SK-N-SH (cell line): Measurements from ENCODE around the gene SH3RF2. TPM values are rescaled to one million over a fixed set of nuclear protein-coding genes. Genes with fewer than 3 reads are reported as not detected.

Experiments
- CTCF ChIA-PET: fragments of 300-600, 350-600 bp; formaldehyde crosslinking; extraction: SDS; loops from one replicate; lab custom pipeline; 2021; lab: Yijun Ruan, JAX
- POLR2A ChIA-PET: fragments of 350-600 bp; sonication (Branson Sonifier 250); formaldehyde crosslinking; extraction: SDS; loops from one replicate; lab custom pipeline; 2020; ENCODE audit warnings: antibody characterized with exemption, inconsistent platforms; lab: Yijun Ruan, JAX
- DNase-seq: peaks from one replicate; pipeline ENCODE4 v3.0.0; 2012
- H2AFZ ChIP-seq: fragments of 200-600 bp; sonication (generic); 2 replicates; pipeline ENCODE4 v1.8.1; 2016; ENCODE audit warnings: antibody characterized with exemption, mild to moderate bottlenecking, low read depth
- H3F3A ChIP-seq: fragments of 200-600 bp; sonication (generic); replicated peaks from 2 replicates; pipeline ENCODE3; 2016; ENCODE audit warnings: antibody characterized with exemption, mild to moderate bottlenecking; ENCODE audit not compliant: insufficient read depth
- H3K27ac ChIP-seq, 2 experiments: fragments of 200-500 bp in 1 of 2; fragments of 200-600 bp in 1 of 2; sonication (Bioruptor generic) in 1 of 2; sonication (generic), shearing (Covaris generic) in 1 of 2; 2 replicates each; pipeline versions ENCODE4 v1.5.1 to v1.6.1; 2014 to 2016; ENCODE audit warnings: low read depth in 2 of 2, inconsistent platforms in 1 of 2, low read length in 1 of 2, mild to moderate bottlenecking in 1 of 2, mixed read lengths in 1 of 2
- H3K27me3 ChIP-seq: fragments of 200-600 bp; sonication (generic), shearing (Covaris generic); 2 replicates; pipeline ENCODE4 v1.6.1; 2016; ENCODE audit warnings: mixed run types; ENCODE audit not compliant: insufficient read depth
- H3K36me3 ChIP-seq, 2 experiments: fragments of 200-500 bp in 1 of 2; fragments of 200-600 bp in 1 of 2; sonication (Bioruptor generic) in 1 of 2; sonication (generic) in 1 of 2; replicated peaks in 1 of 2; 2 replicates each; pipeline versions ENCODE3 to v1.5.1; 2014 to 2016; ENCODE audit warnings: low read length in 1 of 2, mild to moderate bottlenecking in 1 of 2; ENCODE audit not compliant: insufficient read depth in 2 of 2, control insufficient read depth in 1 of 2
- H3K4me1 ChIP-seq, 2 experiments: fragments of 200-500 bp in 1 of 2; fragments of 200-600 bp in 1 of 2; sonication (Bioruptor generic) in 1 of 2; sonication (generic), shearing (Covaris generic) in 1 of 2; 2 replicates each; pipeline versions ENCODE4 v1.5.1 to v1.6.1; 2014 to 2016; ENCODE audit warnings: low read depth in 1 of 2, low read length in 1 of 2, mixed run types in 1 of 2; ENCODE audit not compliant: insufficient read depth in 2 of 2, control insufficient read depth in 1 of 2
- H3K4me2 ChIP-seq: fragments of 200-600 bp; sonication (generic), shearing (Covaris generic); 2 replicates; pipeline ENCODE4 v1.6.1; 2017; ENCODE audit warnings: mixed run types
- H3K4me3 ChIP-seq, 2 experiments: fragments of 200-500 bp in 1 of 2; fragments of 200-600 bp in 1 of 2; sonication (Bioruptor generic) in 1 of 2; sonication (generic), shearing (Covaris generic) in 1 of 2; 2 replicates each; pipeline versions ENCODE4 v1.5.1 to v1.8.1; 2014 to 2016; ENCODE audit warnings: low read depth in 2 of 2, inconsistent platforms in 1 of 2, low read length in 1 of 2, mild to moderate bottlenecking in 1 of 2, mixed read lengths in 1 of 2, moderate library complexity in 1 of 2
- H3K79me2 ChIP-seq: fragments of 200-600 bp; sonication (generic); 2 replicates; pipeline ENCODE4 v1.8.1; 2017; ENCODE audit warnings: mild to moderate bottlenecking; ENCODE audit not compliant: insufficient read depth
- H3K9ac ChIP-seq: fragments of 200-600 bp; sonication (generic); 2 replicates; pipeline ENCODE4 v1.6.1; 2017; ENCODE audit warnings: mixed run types
- H3K9me2 ChIP-seq: fragments of 200-600 bp; sonication (generic); 2 replicates; pipeline ENCODE4 v1.6.1; 2017; ENCODE audit warnings: mixed run types
- H3K9me3 ChIP-seq: fragments of 200-600 bp; sonication (generic); 2 replicates; pipeline ENCODE4 v1.6.1; 2017; ENCODE audit warnings: mixed run types, mild to moderate bottlenecking, moderate library complexity
- H4K20me1 ChIP-seq: fragments of 200-600 bp; sonication (generic); 2 replicates; pipeline ENCODE4 v1.6.1; 2017; ENCODE audit warnings: mild to moderate bottlenecking, mixed run types; ENCODE audit not compliant: insufficient read depth
- EP300 ChIP-seq, 2 experiments: IDR thresholded peaks; 2 replicates each; pipeline versions ENCODE4 v1.4.0 to v1.6.1; 2012; ENCODE audit warnings: borderline replicate concordance in 1 of 2, low read depth in 1 of 2, low read length in 1 of 2
- FOSL2 ChIP-seq: IDR thresholded peaks from 2 replicates; pipeline ENCODE4 v1.4.0; 2012; ENCODE audit warnings: low read depth, mild to moderate bottlenecking, moderate library complexity, borderline replicate concordance
- FOXJ3 ChIP-seq: sonication (generic); formaldehyde crosslinking; IDR thresholded peaks from 2 replicates; pipeline ENCODE4 v1.5.1; 2020; ENCODE audit warnings: mild to moderate bottlenecking, missing genetic modification reagents
- FOXM1 ChIP-seq: IDR thresholded peaks from 2 replicates; pipeline ENCODE4 v1.4.0; 2012; ENCODE audit warnings: low read depth, mild to moderate bottlenecking
- IRF3 ChIP-seq: fragments of 150-350 bp; IDR thresholded peaks from 2 replicates; pipeline ENCODE4 v1.6.1; 2016; ENCODE audit warnings: mild to moderate bottlenecking, low read depth, low read length
- JUND ChIP-seq: IDR thresholded peaks from 2 replicates; pipeline ENCODE4 v1.4.0; 2012
- MAX ChIP-seq: IDR thresholded peaks from 2 replicates; pipeline ENCODE4 v1.4.0; 2012; ENCODE audit warnings: low read depth
- MEF2A ChIP-seq: IDR thresholded peaks from 2 replicates; pipeline ENCODE4 v1.4.0; 2012; ENCODE audit warnings: low read depth, borderline replicate concordance
- MXI1 ChIP-seq: IDR thresholded peaks from 2 replicates; pipeline ENCODE4 v1.6.1; 2012; ENCODE audit warnings: mild to moderate bottlenecking, low read depth, low read length, improper control_type of control experiment
- NFIC ChIP-seq: IDR thresholded peaks from 2 replicates; pipeline ENCODE4 v1.4.0; 2012; ENCODE audit warnings: borderline replicate concordance
- PBX3 ChIP-seq: IDR thresholded peaks from 2 replicates; pipeline ENCODE4; 2012
- RCOR1 ChIP-seq: fragments of 150-350 bp; IDR thresholded peaks from 2 replicates; pipeline ENCODE4 v1.6.1; 2017; ENCODE audit warnings: antibody characterized with exemption, low read length
- RXRA ChIP-seq: IDR thresholded peaks from 2 replicates; pipeline ENCODE4 v1.4.0; 2012; ENCODE audit warnings: low read depth, mild to moderate bottlenecking, borderline replicate concordance
- SIN3A ChIP-seq: IDR thresholded peaks from 2 replicates; pipeline ENCODE4 v1.6.1; 2012; ENCODE audit warnings: low read depth, mild to moderate bottlenecking, low read length, moderate library complexity, borderline replicate concordance
- TAF1 ChIP-seq: IDR thresholded peaks from 2 replicates; pipeline ENCODE4 v1.6.1; 2012; ENCODE audit warnings: low read depth, mild to moderate bottlenecking, low read length, moderate library complexity, borderline replicate concordance
- TCF12 ChIP-seq: IDR thresholded peaks from 2 replicates; pipeline ENCODE4 v1.4.0; 2012
- TEAD4 ChIP-seq: IDR thresholded peaks from 2 replicates; pipeline ENCODE4 v1.4.0; 2012; ENCODE audit warnings: mild to moderate bottlenecking, borderline replicate concordance; ENCODE audit not compliant: insufficient read depth
- ZBTB33 ChIP-seq: IDR thresholded peaks from 2 replicates; pipeline ENCODE4 v1.4.0; 2012; ENCODE audit warnings: low read depth, borderline replicate concordance
- WGBS: methylation state at CpG from one replicate; pipeline ENCODE4 v1.1.6; 2017; ENCODE audit warnings: low lambda C conversion rate; 5-methylcytosine and 5-hydroxymethylcytosine counted together
- polyA plus RNA-seq, 3 experiments: library from polyadenylated mRNA; depleted of rRNA; stranded (reverse); fragments of >200 nt; gene quantifications; 2 replicates each; pipeline ENCODE4 v1.2.3, GENCODE V29; 2012

The SH3RF2 gene
- polyA plus RNA-seq, 1 of the 3 experiments (the other 2 are of a cell fraction): 0.87 TPM

- Histone ChIP-seq H3K27ac (peak overlapping the region in 1 of 2 experiments; percentile 71; a peak in 2 of 4 replicates), H3F3A (peaks cover 37% of the 10 kb centered on the region), H3K27me3 (no peaks in the 10 kb centered on the region), H3K4me2 (peak overlapping the region; percentile 39), H2AFZ (no peak overlapping the region; the same call in 1 of the 2 replicates), H3K4me1 (peaks cover 7 to 27% of the 10 kb centered on the region in 2 experiments), H4K20me1 (no peaks in the 10 kb centered on the region), H3K36me3 (no peaks in the 10 kb centered on the region), H3K9me2 (no peaks in the 10 kb centered on the region), H3K9ac (peak overlapping the region; percentile 12; the same call in 1 of the 2 replicates), H3K9me3 (no peaks in the 10 kb centered on the region), H3K79me2 (no peaks in the 10 kb centered on the region), H3K4me3 (no peak overlapping the region)
- CTCF ChIA-PET: interaction anchor here (0.8 kb wide), 1 partner anchor 26 kb away, joined by 5 read pairs; no protein-coding TSS in a partner anchor
- TF ChIP-seq SIN3A (0 out of 2 replicates have a peak, but pooled peaks have one; percentile 23), FOSL2 (peak; percentile 64), MEF2A (no peak), RCOR1 (0 out of 2 replicates have a peak, but pooled peaks have one; percentile 7), RXRA (peak; percentile 57; the same call in 1 of the 2 replicates), PBX3 (peak; percentile 37), TEAD4 (peak; percentile 58; the same call in 1 of the 2 replicates), FOXJ3 (CRISPR knock-in tag) (no peak), MXI1 (no peak), NFIC (peak; percentile 99), JUND (peak; percentile 55), TCF12 (peak; percentile 86), MAX (peak; percentile 40), TAF1 (no peak; the same call in 1 of the 2 replicates), FOXM1 (0 out of 2 replicates have a peak, but pooled peaks have one; percentile 56), EP300 (IDR thresholded peaks at IDR 0.05; ENCODE audit: borderline replicate concordance in 1 of 2, low read depth in 1 of 2, low read length in 1 of 2) (peak in 1 of 2 experiments; percentile 61; a peak in 1 of 4 replicates), IRF3 (no peak), ZBTB33 (no peak)
- POLR2A ChIA-PET: interaction anchor here (0.8 kb wide), 1 partner anchor 277 kb away, joined by 3 read pairs; no protein-coding TSS in a partner anchor
- peak; percentile 19 for DNase-seq
- WGBS: 31% methylated on average over 3 of the region's 3 CpGs
Measured at GRCh38 chr5:145975361-145976066, 39.1 kb downstream of the SH3RF2 start.
